Measurements from ENCODE around the gene DISP3. TPM values are rescaled to one million over a fixed set of nuclear protein-coding genes. Genes with fewer than 3 reads are reported as not detected.

The DISP3 gene
- total and polyA plus RNA-seq, 2 experiments from 2014 or later: 0.10 TPM; not detected in 1

- H3K4me2 ChIP-seq: no peak overlapping the region
- TF ChIP-seq CTCF (IDR thresholded peaks at IDR 0.05; ENCODE audit: poor library complexity) (no peak), EZH2 (IDR thresholded peaks at IDR 0.05; ENCODE audit: borderline replicate concordance) (no peak), EZH2phosphoT487 (IDR thresholded peaks at IDR 0.05; ENCODE audit: low read depth, severe bottlenecking, unreplicated experiment) (no peak)
These were observed 2.1 kb downstream of the DISP3 start for GRCh38 chr1:11481019-11481418.

GRCh38 chr1:11482198-11482597 lies 3.2 kb downstream of the DISP3 start:
- no peak for TF ChIP-seq EZH2phosphoT487 (IDR thresholded peaks at IDR 0.05; ENCODE audit: low read depth, severe bottlenecking, unreplicated experiment)
- no peak for TF ChIP-seq CTCF (IDR thresholded peaks at IDR 0.05; ENCODE audit: poor library complexity)
- TF ChIP-seq EZH2 (IDR thresholded peaks at IDR 0.05; ENCODE audit: borderline replicate concordance): no peak
- Histone ChIP-seq H2AFZ (no peak overlapping the region), H3K27me3 (peaks cover 52% of the 10 kb centered on the region), H3K27ac (no peak overlapping the region), H3K4me1 (ENCODE audit: insufficient read depth) (no peaks in the 10 kb centered on the region), H3K9me3 (ENCODE audit: low read depth) (no peaks in the 10 kb centered on the region), H4K20me1 (ENCODE audit: insufficient read depth, poor library complexity, severe bottlenecking) (no peaks in the 10 kb centered on the region), H3K36me3 (replicated peaks; ENCODE audit: insufficient read depth, low read depth) (no peaks in the 10 kb centered on the region), H3K4me2 (no peak overlapping the region), H3K4me3 (no peak overlapping the region), H3K79me2 (no peaks in the 10 kb centered on the region), H3K9me2 (replicated peaks; ENCODE audit: insufficient read depth) (no peaks in the 10 kb centered on the region)
- no peak for DNase-seq (ENCODE audit: low spot score)

More at GRCh38 chr1:11481019-11481418, 2.1 kb downstream of the DISP3 start:
- no peaks in the 10 kb centered on the region for H3K9me3 ChIP-seq (ENCODE audit: low read depth)
- no peaks in the 10 kb centered on the region for H3K79me2 ChIP-seq
- H3K4me1 ChIP-seq (ENCODE audit: insufficient read depth): no peaks in the 10 kb centered on the region
- 32% methylated on average over 3 of the region's 4 CpGs for WGBS (ENCODE audit: low lambda C conversion rate, missing lambda C conversion rate)
- DNase-seq (ENCODE audit: low spot score): no peak
- no peaks in the 10 kb centered on the region for H3K9me2 ChIP-seq (replicated peaks; ENCODE audit: insufficient read depth)
- H3K36me3 ChIP-seq (replicated peaks; ENCODE audit: insufficient read depth, low read depth): no peaks in the 10 kb centered on the region
- no peak overlapping the region for H3K27ac ChIP-seq
- H3K27me3 ChIP-seq: peaks cover 50% of the 10 kb centered on the region
- H2AFZ ChIP-seq: no peak overlapping the region
- no peaks in the 10 kb centered on the region for H4K20me1 ChIP-seq (ENCODE audit: insufficient read depth, poor library complexity, severe bottlenecking)
- no peak overlapping the region for H3K4me3 ChIP-seq

GRCh38 chr1:11482701-11483479 lies 3.9 kb downstream of the DISP3 start:
- no peaks in the 10 kb centered on the region for H3K9me2 ChIP-seq (replicated peaks; ENCODE audit: insufficient read depth)
- H3K27me3 ChIP-seq: peaks cover 46% of the 10 kb centered on the region
- no peak overlapping the region for H3K4me2 ChIP-seq
- no peak overlapping the region for H3K27ac ChIP-seq
- no peaks in the 10 kb centered on the region for H3K4me1 ChIP-seq (ENCODE audit: insufficient read depth)
- H3K9me3 ChIP-seq (ENCODE audit: low read depth): no peaks in the 10 kb centered on the region
- 86% methylated on average over 18 of the region's 18 CpGs for WGBS (ENCODE audit: low lambda C conversion rate, missing lambda C conversion rate)
- H3K36me3 ChIP-seq (replicated peaks; ENCODE audit: insufficient read depth, low read depth): no peaks in the 10 kb centered on the region
- no peak overlapping the region for H2AFZ ChIP-seq
- no peaks in the 10 kb centered on the region for H4K20me1 ChIP-seq (ENCODE audit: insufficient read depth, poor library complexity, severe bottlenecking)
- H3K79me2 ChIP-seq: no peaks in the 10 kb centered on the region
- TF ChIP-seq EZH2 (IDR thresholded peaks at IDR 0.05; ENCODE audit: borderline replicate concordance) (no peak), EZH2phosphoT487 (IDR thresholded peaks at IDR 0.05; ENCODE audit: low read depth, severe bottlenecking, unreplicated experiment) (no peak), CTCF (IDR thresholded peaks at IDR 0.05; ENCODE audit: poor library complexity) (no peak)
- no peak for DNase-seq (ENCODE audit: low spot score)
- H3K4me3 ChIP-seq: no peak overlapping the region

Data from hepatocyte (in vitro differentiated cells).